ENCODE data around the gene C1RL.

Gene C1RL

GRCh38 chr12:7075518-7075917, 33.5 kb downstream of the C1RL start:
- DNase-seq (ENCODE audit: low read depth in 1 of 2, low spot score in 1 of 2), result no peak
- Histone ChIP-seq H3K4me3 (replicated peaks; ENCODE audit: insufficient read depth, low read length) (no peak overlapping the region), H3K27ac (replicated peaks) (no peak overlapping the region), H3K27me3 (ENCODE audit: insufficient read depth, poor library complexity, severe bottlenecking) (peaks cover 4% of the 10 kb centered on the region)
- no peak for TF ChIP-seq SPI1 (IDR thresholded peaks at IDR 0.05; ENCODE audit: borderline replicate concordance, low read depth)
- TF ChIP-seq, protein P1, sequence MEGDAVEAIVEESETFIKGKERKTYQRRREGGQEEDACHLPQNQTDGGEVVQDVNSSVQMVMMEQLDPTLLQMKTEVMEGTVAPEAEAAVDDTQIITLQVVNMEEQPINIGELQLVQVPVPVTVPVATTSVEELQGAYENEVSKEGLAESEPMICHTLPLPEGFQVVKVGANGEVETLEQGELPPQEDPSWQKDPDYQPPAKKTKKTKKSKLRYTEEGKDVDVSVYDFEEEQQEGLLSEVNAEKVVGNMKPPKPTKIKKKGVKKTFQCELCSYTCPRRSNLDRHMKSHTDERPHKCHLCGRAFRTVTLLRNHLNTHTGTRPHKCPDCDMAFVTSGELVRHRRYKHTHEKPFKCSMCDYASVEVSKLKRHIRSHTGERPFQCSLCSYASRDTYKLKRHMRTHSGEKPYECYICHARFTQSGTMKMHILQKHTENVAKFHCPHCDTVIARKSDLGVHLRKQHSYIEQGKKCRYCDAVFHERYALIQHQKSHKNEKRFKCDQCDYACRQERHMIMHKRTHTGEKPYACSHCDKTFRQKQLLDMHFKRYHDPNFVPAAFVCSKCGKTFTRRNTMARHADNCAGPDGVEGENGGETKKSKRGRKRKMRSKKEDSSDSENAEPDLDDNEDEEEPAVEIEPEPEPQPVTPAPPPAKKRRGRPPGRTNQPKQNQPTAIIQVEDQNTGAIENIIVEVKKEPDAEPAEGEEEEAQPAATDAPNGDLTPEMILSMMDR (IDR thresholded peaks at IDR 0.05; ENCODE audit: insufficient read depth, low read length), result no peak
- no peak for TF ChIP-seq POLR2AphosphoS5 (IDR thresholded peaks at IDR 0.05; ENCODE audit: low read depth)
- TF ChIP-seq GABPA (IDR thresholded peaks at IDR 0.05; ENCODE audit: low read depth), result no peak
- TF ChIP-seq REST (IDR thresholded peaks at IDR 0.05; ENCODE audit: insufficient replicate concordance, low read depth), result no peak

GRCh38 chr12:7073946-7074345, 35.1 kb downstream of the C1RL start:
- TF ChIP-seq REST (IDR thresholded peaks at IDR 0.05; ENCODE audit: insufficient replicate concordance, low read depth), result no peak
- TF ChIP-seq, protein P1 (IDR thresholded peaks at IDR 0.05; ENCODE audit: insufficient read depth, low read length), result no peak
- no peak for TF ChIP-seq GABPA (IDR thresholded peaks at IDR 0.05; ENCODE audit: low read depth)
- no peak for TF ChIP-seq SPI1 (IDR thresholded peaks at IDR 0.05; ENCODE audit: borderline replicate concordance, low read depth)
- no peak for TF ChIP-seq POLR2AphosphoS5 (IDR thresholded peaks at IDR 0.05; ENCODE audit: low read depth)
- Histone ChIP-seq H3K4me3 (replicated peaks; ENCODE audit: insufficient read depth, low read length) (no peak overlapping the region), H3K27me3 (ENCODE audit: insufficient read depth, poor library complexity, severe bottlenecking) (peaks cover 4% of the 10 kb centered on the region), H3K27ac (replicated peaks) (no peak overlapping the region)
- no peak for DNase-seq (ENCODE audit: low read depth in 1 of 2, low spot score in 1 of 2)

GRCh38 chr12:7072554-7072953, 36.5 kb downstream of the C1RL start:
- no peak overlapping the region for H3K4me3 ChIP-seq (replicated peaks; ENCODE audit: insufficient read depth, low read length)
- TF ChIP-seq, protein P1 (IDR thresholded peaks at IDR 0.05; ENCODE audit: insufficient read depth, low read length), result no peak
- no peak overlapping the region for H3K27ac ChIP-seq (replicated peaks)
- DNase-seq (ENCODE audit: low read depth in 1 of 2, low spot score in 1 of 2), result no peak
- peaks cover 4% of the 10 kb centered on the region for H3K27me3 ChIP-seq (ENCODE audit: insufficient read depth, poor library complexity, severe bottlenecking)

DNA sequence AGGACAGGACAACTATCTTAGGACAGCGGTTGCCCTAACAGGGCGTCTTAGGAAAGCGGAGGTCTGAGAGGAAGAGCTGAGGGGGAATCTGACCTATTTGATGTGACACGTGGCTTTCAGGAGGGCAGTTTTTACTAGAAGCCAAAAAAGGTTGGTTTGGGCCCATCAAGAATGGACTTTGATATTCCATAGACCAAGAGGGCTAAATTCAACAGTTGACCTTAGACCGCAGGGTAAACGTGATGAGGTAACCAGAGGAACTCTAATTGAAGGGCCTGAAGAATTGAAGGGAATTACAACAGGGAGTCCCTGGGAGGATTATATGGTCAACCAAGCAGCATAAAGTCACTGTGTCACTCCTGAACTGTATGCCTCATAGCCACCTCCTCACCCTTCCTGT, 37.0 kb downstream of the C1RL start:
- H3K27me3 ChIP-seq (ENCODE audit: insufficient read depth, poor library complexity, severe bottlenecking), result peaks cover 4% of the 10 kb centered on the region
- TF ChIP-seq REST (IDR thresholded peaks at IDR 0.05; ENCODE audit: insufficient replicate concordance, low read depth) (no peak), POLR2AphosphoS5 (IDR thresholded peaks at IDR 0.05; ENCODE audit: low read depth) (no peak), GABPA (IDR thresholded peaks at IDR 0.05; ENCODE audit: low read depth) (no peak), SPI1 (IDR thresholded peaks at IDR 0.05; ENCODE audit: borderline replicate concordance, low read depth) (no peak)
- TF ChIP-seq, protein P1 (IDR thresholded peaks at IDR 0.05; ENCODE audit: insufficient read depth, low read length), result no peak
- no peak for DNase-seq (ENCODE audit: low read depth in 1 of 2, low spot score in 1 of 2)
- H3K4me3 ChIP-seq (replicated peaks; ENCODE audit: insufficient read depth, low read length), result no peak overlapping the region
- no peak overlapping the region for H3K27ac ChIP-seq (replicated peaks)

All from HL-60 (cell line).